K562 (cell line): ENCODE measurements around the gene ZNF165. TPM values are rescaled to one million over a fixed set of nuclear protein-coding genes. Genes with fewer than 3 reads are reported as not detected.

Source experiments
- ATAC-seq: fragments of 200-7000 bp; cut with Tn5 transposase; 3 replicates; pipeline ENCODE4 v1.9.1; 2020; ENCODE audit warnings: moderate library complexity
- BruUV-seq: library from RNA; stranded (reverse); fragments of 400-500 nt; replicated peaks from 2 replicates; lab custom pipeline; 2021; lab: Mats Ljungman, UMichigan
- CTCF ChIA-PET: fragments of 300-600 bp; formaldehyde crosslinking; extraction: SDS; loops from one replicate; lab custom pipeline; 2021; ENCODE audit warnings: low intra/inter-chr PET ratio; lab: Yijun Ruan, JAX
- POLR2A ChIA-PET: fragments of 300-600, 350-650 bp; sonication (Branson Sonifier 250); formaldehyde crosslinking; extraction: SDS; loops from one replicate; lab custom pipeline; 2021; ENCODE audit warnings: antibody characterized with exemption, inconsistent platforms; lab: Yijun Ruan, JAX
- DNase-seq, 4 experiments: peaks; one replicate each; pipeline versions ENCODE4 v3.0.0 to v3.0.0-alpha.2; 2011 to 2018; ENCODE audit warnings: low spot score in 3 of 4, mixed read lengths in 3 of 4; ENCODE audit errors: extremely low read depth in 1 of 4
- FAIRE-seq: peaks from 2 replicates; lab custom pipeline; 2011; peaks lifted over from hg19 to GRCh38; lab: Jason Lieb, UNC
- H2AFZ ChIP-seq: 2 replicates; pipeline ENCODE4 v1.6.0; 2011; ENCODE audit warnings: low read depth, low read length, control low read depth, inconsistent platforms
- H3K27ac ChIP-seq: fragments of 200-600 bp; 3 replicates; pipeline ENCODE4 v1.8.0; 2011; ENCODE audit warnings: low read depth, mild to moderate bottlenecking, control low read depth, inconsistent platforms, low read length, moderate library complexity, mixed read lengths; ENCODE audit errors: extremely low read depth
- H3K27me3 ChIP-seq, 2 experiments: fragments of 300-600 bp in 1 of 2; 2 replicates in 1 of 2; 3 replicates in 1 of 2; pipeline versions ENCODE4 v1.6.0 to v1.8.0; 2011; ENCODE audit warnings: inconsistent platforms in 2 of 2, low read length in 2 of 2, mild to moderate bottlenecking in 1 of 2, mixed read lengths in 1 of 2, moderate library complexity in 1 of 2; ENCODE audit not compliant: control insufficient read depth in 2 of 2, insufficient read depth in 2 of 2
- H3K36me3 ChIP-seq: fragments of 300-600 bp; 3 replicates; pipeline ENCODE4 v1.8.0; 2011; ENCODE audit warnings: mild to moderate bottlenecking, low read length, inconsistent platforms; ENCODE audit not compliant: control insufficient read depth, insufficient read depth
- H3K4me1 ChIP-seq, 2 experiments: fragments of 200-600 bp in 1 of 2; replicated peaks in 1 of 2; 2 replicates in 1 of 2; 3 replicates in 1 of 2; pipeline versions ENCODE4 v1.5.1 to v1.8.0; 2011; ENCODE audit warnings: inconsistent platforms in 2 of 2, low read length in 2 of 2, mild to moderate bottlenecking in 1 of 2, mixed read lengths in 1 of 2, moderate library complexity in 1 of 2; ENCODE audit not compliant: control insufficient read depth in 2 of 2, insufficient read depth in 2 of 2
- H3K4me2 ChIP-seq: 2 replicates; pipeline ENCODE4 v1.6.1; 2011; ENCODE audit warnings: low read length, control low read depth, inconsistent platforms, mixed read lengths; ENCODE audit not compliant: insufficient read depth
- H3K4me3 ChIP-seq: fragments of 200-600 bp; sonication (generic), shearing (Covaris generic); 2 replicates; pipeline ENCODE4 v1.5.1; 2016; ENCODE audit warnings: control low read depth, inconsistent platforms
- H3K79me2 ChIP-seq: fragments of 200-600 bp; 3 replicates; pipeline ENCODE4 v1.8.0; 2011; ENCODE audit warnings: low read length, inconsistent platforms; ENCODE audit not compliant: control insufficient read depth, insufficient read depth
- H3K9ac ChIP-seq, 2 experiments: 2 replicates each; pipeline versions ENCODE4 v1.6.0 to v1.6.1; 2011; ENCODE audit warnings: low read depth in 2 of 2, low read length in 2 of 2, control low read depth in 1 of 2, inconsistent platforms in 1 of 2, mild to moderate bottlenecking in 1 of 2, mixed read lengths in 1 of 2; ENCODE audit not compliant: insufficient read depth in 1 of 2
- H3K9me1 ChIP-seq: one replicate; pipeline ENCODE4 v1.6.0; 2011; ENCODE audit warnings: inconsistent platforms, mild to moderate bottlenecking, low read length, moderate library complexity; ENCODE audit not compliant: control insufficient read depth, insufficient read depth
- H3K9me3 ChIP-seq: replicated peaks from 2 replicates; pipeline ENCODE4 v1.5.1; 2011; ENCODE audit warnings: low read depth, low read length, inconsistent platforms; ENCODE audit not compliant: control insufficient read depth, insufficient read depth
- H4K20me1 ChIP-seq: replicated peaks from 2 replicates; pipeline ENCODE4 v1.6.1; 2011; ENCODE audit warnings: low read length, inconsistent platforms, mixed read lengths; ENCODE audit not compliant: control insufficient read depth, insufficient read depth
- MCM2 ChIP-seq: fragments of 450-650 bp; IDR thresholded peaks from 2 replicates; pipeline ENCODE4 v1.6.1; 2017; ENCODE audit warnings: low read depth, mild to moderate bottlenecking
- POLR2H ChIP-seq: IDR thresholded peaks from 2 replicates; pipeline ENCODE4 v1.6.1; 2016; ENCODE audit warnings: missing genetic modification characterization, low read depth, mild to moderate bottlenecking, control low read depth, missing compliant biosample characterization, moderate library complexity
- TRIM28 ChIP-seq: fragments of 450-650 bp; IDR thresholded peaks from 2 replicates; pipeline ENCODE4 v1.6.1; 2017
- ZNF75A ChIP-seq: fragments of 450-650 bp; formaldehyde crosslinking; IDR thresholded peaks from 2 replicates; pipeline ENCODE4 v1.4.0; 2020; ENCODE audit warnings: mild to moderate bottlenecking
- WGBS: fragments of 100-300 bp; shearing (Covaris generic); methylation state at CpG from one replicate; pipeline ENCODE4 v1.1.6; 2016; ENCODE audit warnings: low coverage, mixed read lengths; ENCODE audit not compliant: insufficient coverage; ENCODE audit errors: missing lambda C conversion rate; 5-methylcytosine and 5-hydroxymethylcytosine counted together
- in situ Hi-C: fragments of 300-500 bp; cut with MboI; formaldehyde crosslinking; loops from 4 replicates; pipeline ENCODE4 v1.15.0; 2018; ENCODE audit warnings: inconsistent platforms, mixed read lengths
- intact Hi-C: fragments of 100-400 bp; cut with micrococcal nuclease; formaldehyde crosslinking; loops from 2 replicates; pipeline ENCODE4 v1.14.2; 2022
- polyA plus RNA-seq, 8 experiments: library from polyadenylated mRNA; depleted of rRNA in 4 of 8; stranded (reverse) in 5 of 8; unstranded in 3 of 8; fragments of >200 nt; fragmentation: Nextera tagmentation in 2 of 8; fragmentation: Illumina TruSeq in 1 of 8; extraction: Ambion mirVana in 2 of 8; extraction: Trizol in 1 of 8; gene quantifications; 2 replicates each; pipeline versions ENCODE4 v1.2.1 to v1.2.3, GENCODE V29; 2011 to 2014; ENCODE audit warnings: inconsistent platforms in 1 of 8, missing spikeins in 1 of 8
- total RNA-seq, 7 experiments: library from RNA; depleted of rRNA in 6 of 7; stranded (reverse); fragments of >200 nt in 6 of 7; fragmentation: Illumina TruSeq in 2 of 7; extraction: Trizol in 2 of 7; gene quantifications; 2 replicates each; pipeline versions ENCODE4 v1.2.1 to v1.2.3, GENCODE V29; 2011 to 2021; ENCODE audit warnings: low replicate concordance in 1 of 7
- TF ChIP-seq, protein P1 (sequence below): sonication (generic); formaldehyde crosslinking; IDR thresholded peaks from 2 replicates; pipeline ENCODE4 v1.8.0; 2023; ENCODE audit warnings: missing genetic modification reagents, mild to moderate bottlenecking, borderline replicate concordance

The ZNF165 gene
- total and polyA plus RNA-seq, 9 of the 15 experiments (the other 6 are each of a cell fraction or from before 2014, with no cell fraction given) = 0.82 to 3.6 (median 1.2) TPM

DNA sequence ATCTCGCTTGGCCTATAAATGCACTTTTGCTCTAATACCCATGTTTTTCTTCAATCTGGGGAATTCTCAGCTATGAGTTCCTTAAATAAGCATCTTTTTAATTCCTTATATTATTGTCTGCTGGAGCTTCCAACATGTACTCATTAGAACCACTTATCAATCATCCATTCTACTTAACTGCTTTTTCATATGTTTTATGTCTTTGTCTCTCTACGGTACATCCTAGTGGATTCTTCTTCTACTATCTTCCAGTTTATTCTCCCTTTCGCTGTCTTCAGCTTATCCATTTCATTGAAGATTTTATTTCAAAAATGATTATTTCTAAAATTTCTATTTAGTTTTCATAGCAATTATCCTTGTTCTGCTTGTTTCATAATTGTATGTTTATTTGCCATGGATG lies 31.6 kb downstream of the ZNF165 start:
- Histone ChIP-seq H3K27ac (no peak overlapping the region), H3K4me1 (no peaks in the 10 kb centered on the region), H3K4me2 (no peak overlapping the region), H3K9me1 (no peaks in the 10 kb centered on the region), H3K27me3 (no peaks in the 10 kb centered on the region), H3K4me3 (no peak overlapping the region), H3K9me3 (no peaks in the 10 kb centered on the region), H3K79me2 (no peaks in the 10 kb centered on the region), H3K36me3 (peaks cover 25% of the 10 kb centered on the region), H3K9ac (no peak overlapping the region), H4K20me1 (no peaks in the 10 kb centered on the region), H2AFZ (no peak overlapping the region)
- POLR2A ChIA-PET = interaction anchor here (1.1 to 1.2 kb wide), 2 partner anchors 219 to 288 kb away, joined by 3 read pairs; a partner anchor contains a TSS
- WGBS = 89% methylated on average over 3 of the region's 3 CpGs
- in situ Hi-C loops = no loop called here
- no TSS peak for BruUV-seq
- 0 out of 2 replicates have a peak, but pooled peaks have one; percentile 37 for TF ChIP-seq POLR2H (tag)
- no peak for TF ChIP-seq MCM2
- no peak for DNase-seq
- no peak for FAIRE-seq
- CTCF ChIA-PET = no interaction called here
- intact Hi-C loops = no loop called here
- no peak for ATAC-seq

DNA sequence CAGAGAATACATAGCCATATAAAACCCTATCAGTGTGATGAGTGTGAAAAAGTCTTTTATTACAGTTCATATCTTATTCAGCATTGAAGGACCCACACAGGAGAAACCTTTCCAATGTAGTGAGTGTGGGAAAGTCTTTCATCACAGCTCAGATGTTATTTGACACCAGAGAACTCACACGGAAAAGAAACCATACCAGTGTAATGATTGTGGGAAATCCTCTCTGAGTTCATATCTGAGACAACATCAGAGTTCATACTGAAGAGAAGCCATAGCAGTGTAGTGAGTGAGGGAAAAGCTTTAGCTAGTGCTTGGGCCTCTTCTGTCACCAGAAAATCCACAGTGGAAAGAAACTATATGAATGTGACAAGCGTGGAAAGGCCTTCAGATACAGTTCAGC lies 35.4 kb downstream of the ZNF165 start:
- no TSS peak for BruUV-seq
- Histone ChIP-seq H3K36me3 (peaks cover 61% of the 10 kb centered on the region), H3K27me3 (no peaks in the 10 kb centered on the region), H3K9ac (no peak overlapping the region), H4K20me1 (no peaks in the 10 kb centered on the region), H3K4me3 (no peak overlapping the region), H3K4me1 (no peaks in the 10 kb centered on the region), H3K79me2 (no peaks in the 10 kb centered on the region), H2AFZ (no peak overlapping the region), H3K27ac (no peak overlapping the region), H3K9me1 (no peaks in the 10 kb centered on the region), H3K4me2 (no peak overlapping the region), H3K9me3 (no peaks in the 10 kb centered on the region)
- peak; percentile 72; the same call in 1 of the 2 replicates for TF ChIP-seq TRIM28
- TF ChIP-seq ZNF75A = peak; percentile 96
- TF ChIP-seq, protein P1, sequence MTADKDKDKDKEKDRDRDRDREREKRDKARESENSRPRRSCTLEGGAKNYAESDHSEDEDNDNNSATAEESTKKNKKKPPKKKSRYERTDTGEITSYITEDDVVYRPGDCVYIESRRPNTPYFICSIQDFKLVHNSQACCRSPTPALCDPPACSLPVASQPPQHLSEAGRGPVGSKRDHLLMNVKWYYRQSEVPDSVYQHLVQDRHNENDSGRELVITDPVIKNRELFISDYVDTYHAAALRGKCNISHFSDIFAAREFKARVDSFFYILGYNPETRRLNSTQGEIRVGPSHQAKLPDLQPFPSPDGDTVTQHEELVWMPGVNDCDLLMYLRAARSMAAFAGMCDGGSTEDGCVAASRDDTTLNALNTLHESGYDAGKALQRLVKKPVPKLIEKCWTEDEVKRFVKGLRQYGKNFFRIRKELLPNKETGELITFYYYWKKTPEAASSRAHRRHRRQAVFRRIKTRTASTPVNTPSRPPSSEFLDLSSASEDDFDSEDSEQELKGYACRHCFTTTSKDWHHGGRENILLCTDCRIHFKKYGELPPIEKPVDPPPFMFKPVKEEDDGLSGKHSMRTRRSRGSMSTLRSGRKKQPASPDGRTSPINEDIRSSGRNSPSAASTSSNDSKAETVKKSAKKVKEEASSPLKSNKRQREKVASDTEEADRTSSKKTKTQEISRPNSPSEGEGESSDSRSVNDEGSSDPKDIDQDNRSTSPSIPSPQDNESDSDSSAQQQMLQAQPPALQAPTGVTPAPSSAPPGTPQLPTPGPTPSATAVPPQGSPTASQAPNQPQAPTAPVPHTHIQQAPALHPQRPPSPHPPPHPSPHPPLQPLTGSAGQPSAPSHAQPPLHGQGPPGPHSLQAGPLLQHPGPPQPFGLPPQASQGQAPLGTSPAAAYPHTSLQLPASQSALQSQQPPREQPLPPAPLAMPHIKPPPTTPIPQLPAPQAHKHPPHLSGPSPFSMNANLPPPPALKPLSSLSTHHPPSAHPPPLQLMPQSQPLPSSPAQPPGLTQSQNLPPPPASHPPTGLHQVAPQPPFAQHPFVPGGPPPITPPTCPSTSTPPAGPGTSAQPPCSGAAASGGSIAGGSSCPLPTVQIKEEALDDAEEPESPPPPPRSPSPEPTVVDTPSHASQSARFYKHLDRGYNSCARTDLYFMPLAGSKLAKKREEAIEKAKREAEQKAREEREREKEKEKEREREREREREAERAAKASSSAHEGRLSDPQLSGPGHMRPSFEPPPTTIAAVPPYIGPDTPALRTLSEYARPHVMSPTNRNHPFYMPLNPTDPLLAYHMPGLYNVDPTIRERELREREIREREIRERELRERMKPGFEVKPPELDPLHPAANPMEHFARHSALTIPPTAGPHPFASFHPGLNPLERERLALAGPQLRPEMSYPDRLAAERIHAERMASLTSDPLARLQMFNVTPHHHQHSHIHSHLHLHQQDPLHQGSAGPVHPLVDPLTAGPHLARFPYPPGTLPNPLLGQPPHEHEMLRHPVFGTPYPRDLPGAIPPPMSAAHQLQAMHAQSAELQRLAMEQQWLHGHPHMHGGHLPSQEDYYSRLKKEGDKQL (CRISPR knock-in tag) = no peak
- 49% methylated on average over 2 of the region's 2 CpGs for WGBS
- intact Hi-C loops = no loop called here
- ATAC-seq (no peak), FAIRE-seq (no peak), DNase-seq (no peak)
- ChIA-PET CTCF (no interaction called here), POLR2A (interaction anchor here (0.6 to 3.0 kb wide), 6 partner anchors 11 to 238 kb away, joined by 3 to 17 read pairs (median 4); a partner anchor contains a TSS)
- in situ Hi-C loops = no loop called here
